AG09309 (cell line): ENCODE measurements around the gene ACKR3.

ENCODE experiments used
- DNase-seq: peaks from one replicate; pipeline ENCODE4 v3.0.0-alpha.2; 2010; ENCODE audit warnings: low read depth
- H3K4me3 ChIP-seq: 2 replicates; pipeline ENCODE4 v1.5.1; 2011; ENCODE audit warnings: mild to moderate bottlenecking, low read depth, low read length, moderate library complexity; ENCODE audit not compliant: control insufficient read depth
- TF ChIP-seq, protein P1 (sequence below): IDR thresholded peaks from 2 replicates; pipeline ENCODE4 v1.5.1; 2011; ENCODE audit warnings: mild to moderate bottlenecking, low read depth, low read length, inconsistent platforms; ENCODE audit not compliant: insufficient read depth, control insufficient read depth; ENCODE audit errors: missing control alignments

ACKR3 gene

DNA sequence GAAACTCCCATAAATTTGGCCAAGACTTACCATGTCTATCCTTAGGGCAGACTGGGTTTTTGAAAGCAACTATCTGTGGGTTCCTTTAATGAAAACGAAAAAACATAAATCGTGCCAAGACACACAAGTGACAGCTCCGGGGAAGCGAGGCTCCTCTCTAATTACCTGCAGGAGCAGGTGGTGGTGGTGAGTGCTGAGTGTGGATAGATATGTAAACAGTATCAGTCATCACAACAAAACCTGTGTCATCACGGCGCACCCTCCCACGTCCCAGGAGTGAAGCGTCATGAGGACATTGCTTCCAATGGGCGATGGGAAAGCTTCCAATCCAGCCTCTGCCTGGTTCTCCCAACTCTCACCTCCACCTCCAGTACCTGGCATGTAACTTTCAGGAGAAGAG is 31.3 kb downstream of the ACKR3 start:
- no peak overlapping the region for H3K4me3 ChIP-seq
- no peak for DNase-seq
- TF ChIP-seq, protein P1, sequence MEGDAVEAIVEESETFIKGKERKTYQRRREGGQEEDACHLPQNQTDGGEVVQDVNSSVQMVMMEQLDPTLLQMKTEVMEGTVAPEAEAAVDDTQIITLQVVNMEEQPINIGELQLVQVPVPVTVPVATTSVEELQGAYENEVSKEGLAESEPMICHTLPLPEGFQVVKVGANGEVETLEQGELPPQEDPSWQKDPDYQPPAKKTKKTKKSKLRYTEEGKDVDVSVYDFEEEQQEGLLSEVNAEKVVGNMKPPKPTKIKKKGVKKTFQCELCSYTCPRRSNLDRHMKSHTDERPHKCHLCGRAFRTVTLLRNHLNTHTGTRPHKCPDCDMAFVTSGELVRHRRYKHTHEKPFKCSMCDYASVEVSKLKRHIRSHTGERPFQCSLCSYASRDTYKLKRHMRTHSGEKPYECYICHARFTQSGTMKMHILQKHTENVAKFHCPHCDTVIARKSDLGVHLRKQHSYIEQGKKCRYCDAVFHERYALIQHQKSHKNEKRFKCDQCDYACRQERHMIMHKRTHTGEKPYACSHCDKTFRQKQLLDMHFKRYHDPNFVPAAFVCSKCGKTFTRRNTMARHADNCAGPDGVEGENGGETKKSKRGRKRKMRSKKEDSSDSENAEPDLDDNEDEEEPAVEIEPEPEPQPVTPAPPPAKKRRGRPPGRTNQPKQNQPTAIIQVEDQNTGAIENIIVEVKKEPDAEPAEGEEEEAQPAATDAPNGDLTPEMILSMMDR, result no peak

DNA sequence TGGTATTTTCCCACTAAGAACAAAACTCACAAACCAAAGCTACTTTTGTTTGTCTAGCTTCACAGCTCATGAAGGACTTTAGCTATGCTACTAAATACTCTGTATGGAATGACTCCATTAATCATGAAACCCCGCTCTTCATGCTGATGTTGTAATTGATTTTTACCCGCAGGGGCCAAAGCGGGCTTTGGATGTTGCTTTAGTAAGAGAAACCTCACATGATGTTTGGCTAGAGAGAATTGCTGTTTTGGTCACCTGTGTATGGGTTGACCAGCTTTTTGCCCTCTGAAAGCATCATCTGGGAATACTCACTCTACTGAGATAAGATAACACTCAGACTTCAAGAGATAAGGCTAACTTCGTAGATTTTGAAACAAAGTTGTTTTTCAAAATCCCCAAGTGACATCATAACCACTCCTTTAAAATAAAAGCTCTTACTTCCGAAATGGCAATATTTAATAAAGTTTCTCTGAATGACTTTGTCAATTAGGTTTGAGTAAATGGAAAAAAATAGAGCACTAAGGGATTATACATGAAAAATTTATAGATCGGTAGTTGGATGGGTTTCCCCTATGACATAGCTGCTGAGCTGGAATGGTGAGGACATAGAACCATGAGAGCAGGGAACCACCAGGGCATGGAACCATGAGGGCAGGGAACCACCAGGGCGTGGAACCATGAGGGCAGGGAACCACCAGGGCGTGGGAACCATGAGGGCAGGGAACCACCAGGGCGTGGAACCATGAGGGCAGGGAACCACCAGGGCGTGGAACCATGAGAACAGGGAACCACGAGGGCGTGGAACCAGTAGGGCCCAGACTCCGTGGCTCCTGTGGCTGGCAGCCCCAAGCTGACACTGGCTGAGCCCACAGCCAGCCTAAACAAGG is 31.9 kb downstream of the ACKR3 start:
- TF ChIP-seq, protein P1, result no peak
- DNase-seq, result no peak

DNA sequence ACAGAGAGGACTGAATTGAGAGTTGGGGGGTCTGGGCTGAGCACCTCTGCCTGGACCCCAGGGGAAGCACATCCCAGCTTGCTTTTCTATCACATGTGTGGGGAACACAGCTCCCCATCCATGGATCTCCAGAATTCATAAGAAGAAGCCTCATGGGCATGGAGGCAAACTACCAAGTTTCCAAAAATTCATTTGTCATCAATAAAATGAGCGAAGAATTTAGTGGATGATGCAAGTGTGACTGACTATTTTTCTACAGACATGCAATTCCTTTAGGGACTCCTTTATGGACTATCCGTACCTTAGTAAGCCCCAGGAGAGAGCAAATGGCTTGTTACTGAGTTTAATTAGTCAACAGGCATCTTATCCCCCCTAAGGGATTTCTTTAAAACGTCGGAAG is 33.1 kb downstream of the ACKR3 start:
- TF ChIP-seq, protein P1, result no peak
- H3K4me3 ChIP-seq, result no peak overlapping the region
- no peak for DNase-seq

More for the DNA sequence above, 31.9 kb downstream of the ACKR3 start:
- H3K4me3 ChIP-seq, result no peak overlapping the region

DNA sequence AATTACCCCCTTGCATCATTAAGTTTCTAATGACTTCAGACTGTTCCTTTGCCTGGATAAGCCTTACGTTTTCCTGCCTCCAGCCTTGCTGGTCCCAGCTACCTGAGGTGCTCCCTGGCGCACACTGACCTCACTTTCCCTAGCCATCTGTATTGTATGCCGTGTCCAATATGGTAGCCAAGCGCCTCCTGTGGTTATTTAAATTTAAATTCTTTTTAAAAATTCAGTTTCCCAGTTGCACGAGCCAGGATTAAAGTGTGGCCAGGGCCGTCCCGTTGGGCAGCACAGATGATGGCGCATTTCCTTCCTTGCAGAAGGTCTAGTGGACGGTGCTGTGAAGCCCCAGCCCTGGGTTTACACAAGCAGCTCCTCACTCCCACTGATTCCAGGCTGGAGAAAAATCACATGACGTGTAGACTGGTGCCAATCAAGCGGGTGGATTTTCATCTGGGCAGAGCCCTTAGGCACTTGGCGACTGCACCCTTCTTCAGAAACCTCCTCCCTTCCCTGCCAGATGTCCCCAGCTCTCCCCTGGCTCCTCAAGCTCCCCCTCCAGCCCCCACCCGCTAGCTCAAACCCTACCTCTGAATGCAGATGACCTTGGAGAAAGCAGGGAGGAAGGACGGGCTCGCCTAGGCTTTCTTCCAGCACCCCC is 33.9 kb downstream of the ACKR3 start:
- H3K4me3 ChIP-seq, result no peak overlapping the region
- TF ChIP-seq, protein P1, result no peak
- no peak for DNase-seq

DNA sequence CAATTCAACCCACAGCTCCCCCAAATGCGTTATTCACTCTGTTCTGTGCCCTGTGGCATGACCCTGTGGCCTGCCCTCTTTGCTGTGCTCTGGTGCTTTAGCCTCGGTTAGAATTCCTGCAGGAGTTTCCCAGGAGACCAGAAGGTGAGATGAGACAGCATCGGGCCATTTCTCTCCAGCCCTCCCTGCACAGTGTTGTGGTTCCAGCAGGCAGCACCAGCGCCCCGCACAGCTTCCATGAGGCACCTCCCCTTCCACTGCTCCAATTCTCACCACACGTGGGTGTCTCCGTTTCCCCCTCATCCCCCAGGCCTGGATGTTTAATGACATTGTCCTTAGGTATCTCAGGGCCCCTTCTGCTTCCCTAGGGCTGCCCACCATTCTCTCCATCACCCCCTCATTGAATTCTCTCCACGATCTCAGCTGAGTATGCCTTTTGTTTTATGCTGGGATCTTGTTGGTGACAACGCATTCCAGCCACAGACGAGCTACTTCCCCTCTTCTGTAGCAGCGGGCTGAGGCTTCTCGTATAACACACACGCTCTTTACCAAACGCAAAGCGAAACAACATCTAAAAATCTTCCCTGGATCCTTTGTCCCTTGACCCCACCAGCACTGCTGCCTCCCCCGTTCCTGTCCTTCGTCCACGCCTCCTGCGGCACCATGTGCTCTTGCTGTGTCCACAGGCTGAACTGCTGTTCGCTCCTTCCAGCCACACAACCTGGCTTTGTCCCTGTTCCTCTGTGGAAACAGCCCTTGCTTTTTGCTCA is 35.1 kb downstream of the ACKR3 start:
- no peak for DNase-seq
- no peak overlapping the region for H3K4me3 ChIP-seq
- TF ChIP-seq, protein P1, result no peak

DNA sequence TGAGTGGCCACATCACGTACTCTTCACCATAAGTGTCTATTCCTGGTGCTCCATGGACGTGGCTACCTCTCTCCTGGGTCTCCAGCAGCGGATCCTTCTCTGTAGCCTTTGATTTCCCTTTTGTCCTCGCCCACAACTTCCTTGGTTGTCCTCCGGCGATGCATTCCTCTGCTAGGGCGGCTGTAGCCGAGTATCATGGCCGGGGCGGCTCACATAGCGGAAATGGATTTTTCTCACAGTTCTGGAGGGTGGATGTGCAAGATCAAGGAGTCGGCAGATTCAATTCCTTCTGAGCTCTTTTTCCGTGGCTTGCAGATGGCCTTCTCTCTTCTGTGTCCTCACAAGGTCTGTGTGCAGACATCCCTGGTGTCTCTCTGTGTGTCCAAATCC is 35.7 kb downstream of the ACKR3 start:
- H3K4me3 ChIP-seq, result no peak overlapping the region
- TF ChIP-seq, protein P1, result no peak
- DNase-seq, result no peak
